Stimulated activated CD4-positive, alpha-beta T cell treated with anti-CD3 and anti-CD28 coated beads, Interleukin-12 subunit alpha, Interleukin-12 subunit beta, amount 100 ng/mL, for 48 hours (primary cell): ENCODE results near the gene AP4S1.
"Not testable (repeated sequence)": the region's sequence is repeated elsewhere in the genome, so short reads cannot be mapped to it uniquely, and the experiment has no call there.

ENCODE experiments used
- DNase-seq, 3 donors: peaks; one replicate each; pipeline ENCODE4 v3.0.0-alpha.2; 2020; ENCODE audit warnings: low read depth in 2 of 3, low spot score in 1 of 3

Gene AP4S1

DNA sequence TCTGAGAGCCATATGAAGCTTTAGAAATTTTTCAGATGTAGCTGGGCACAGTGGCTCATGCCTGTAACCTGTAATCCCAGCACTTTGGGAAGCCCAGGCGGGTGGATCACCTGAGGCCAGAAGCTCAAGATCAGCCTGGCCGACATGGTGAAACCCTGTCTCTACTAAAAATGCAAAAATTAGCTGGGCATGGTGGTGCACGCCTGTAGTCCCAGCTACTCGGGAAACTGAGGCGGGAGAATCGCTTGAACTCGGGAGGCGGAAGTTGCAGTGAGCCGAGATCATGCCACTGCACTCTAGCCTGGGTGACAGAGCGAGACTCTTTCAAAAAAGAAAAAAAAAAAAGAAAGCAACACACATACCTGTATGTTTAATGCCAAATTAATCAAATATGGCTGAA lies 17.4 kb downstream of the AP4S1 start:
- not testable (repeated sequence) for DNase-seq

DNA sequence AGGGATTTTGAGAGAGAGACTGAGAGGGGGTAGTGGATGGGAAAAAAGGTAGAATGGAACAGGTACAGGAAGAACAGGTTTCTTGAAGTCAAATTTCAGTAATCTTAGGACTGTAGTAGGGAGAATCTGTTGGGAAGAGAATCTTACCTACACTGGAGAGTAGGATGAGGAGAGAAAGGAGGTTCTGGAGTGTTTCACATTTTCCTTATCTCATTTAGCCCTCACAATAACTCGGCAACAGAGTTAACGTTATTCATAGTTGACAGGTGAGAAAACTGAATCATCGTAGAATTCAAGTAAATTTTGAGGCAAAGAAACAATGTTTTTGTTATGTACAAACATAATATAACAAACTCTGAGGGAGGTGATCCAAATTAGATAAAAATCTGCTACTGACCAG lies 17.9 kb downstream of the AP4S1 start:
- DNase-seq, result no peak

GRCh38 chr14:31045501-31046080 lies 20.1 kb downstream of the AP4S1 start:
- DNase-seq, result no peak

- no peak for DNase-seq
Observed at GRCh38 chr14:31047503-31047902, 22.1 kb downstream of the AP4S1 start.

- DNase-seq, result no peak
Observed at GRCh38 chr14:31051023-31051422, 25.6 kb downstream of the AP4S1 start.

- DNase-seq, result no peak
Observed at GRCh38 chr14:31051511-31051910, 26.1 kb downstream of the AP4S1 start.

- DNase-seq, result not testable (repeated sequence)
Observed at GRCh38 chr14:31052905-31053586, 27.6 kb downstream of the AP4S1 start.

GRCh38 chr14:31057035-31057434 lies 31.6 kb downstream of the AP4S1 start:
- no peak for DNase-seq

- no peak for DNase-seq
Observed at GRCh38 chr14:31057701-31058364, 32.4 kb downstream of the AP4S1 start.

DNA sequence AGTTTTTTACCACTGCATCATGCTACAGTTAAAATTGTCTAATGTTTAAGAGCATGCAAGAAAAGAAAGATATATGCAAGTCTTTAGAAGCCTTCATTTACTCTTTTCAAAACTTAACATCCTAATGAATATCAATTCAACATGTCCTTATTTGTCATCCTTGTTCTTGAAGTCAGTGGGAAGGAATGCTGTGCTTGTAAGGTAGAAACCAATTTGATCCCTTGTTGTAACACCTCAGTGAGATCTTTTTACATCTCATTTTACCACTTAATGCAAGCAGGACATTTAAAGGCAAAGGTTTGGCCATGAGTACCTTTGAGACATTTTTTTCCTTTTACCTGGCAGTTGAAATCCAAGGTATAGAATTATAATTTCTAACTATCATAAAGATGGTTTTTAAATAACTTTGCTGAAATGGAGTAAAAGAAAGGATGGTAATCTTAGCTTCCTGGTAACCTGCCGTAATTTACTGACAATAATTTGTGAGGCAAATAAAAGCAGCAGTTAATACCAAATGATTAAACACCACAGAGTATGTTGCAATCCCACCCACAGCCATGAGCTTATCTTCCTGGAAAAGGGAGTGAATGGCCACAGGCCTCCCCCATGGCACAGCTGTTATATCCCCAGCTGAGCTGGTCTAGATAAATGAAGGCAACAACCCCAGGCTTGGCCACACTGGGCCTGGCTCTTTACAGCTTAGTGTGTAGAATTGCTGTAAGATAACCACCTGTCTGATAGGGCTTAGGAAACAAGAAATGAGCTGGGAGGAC lies 33.9 kb downstream of the AP4S1 start:
- no peak for DNase-seq

DNA sequence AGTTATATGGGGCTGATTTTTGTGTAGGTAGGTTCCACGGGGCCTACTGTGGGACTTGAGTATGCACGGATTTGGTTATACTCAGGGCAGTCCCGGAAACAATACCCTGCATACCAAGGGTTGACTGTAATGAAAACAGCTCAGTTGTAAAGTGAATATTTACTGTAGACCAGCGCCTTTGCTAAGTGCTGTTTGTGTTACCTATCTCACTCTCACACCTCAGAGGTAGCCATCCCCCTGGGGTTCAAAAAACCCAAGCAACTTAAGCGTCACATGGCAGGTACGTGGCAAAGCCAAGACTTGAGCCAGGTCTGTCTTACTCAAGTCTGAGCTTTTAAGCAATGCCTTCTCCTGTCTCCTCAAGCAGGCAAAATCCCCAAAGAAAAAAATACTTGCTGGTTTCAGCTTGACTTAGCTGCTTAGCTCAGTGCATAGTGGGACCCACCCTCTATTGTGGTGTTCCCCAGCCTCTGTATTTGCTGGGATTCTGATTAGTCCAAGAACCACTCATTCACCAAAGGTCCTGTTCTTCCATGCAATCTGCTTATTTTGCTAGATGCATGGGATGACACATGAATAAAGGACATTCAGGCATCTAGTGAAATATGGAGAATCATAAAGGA lies 34.9 kb downstream of the AP4S1 start:
- no peak for DNase-seq

- not testable (repeated sequence) for DNase-seq
Observed at GRCh38 chr14:31062908-31063307, 37.5 kb downstream of the AP4S1 start.

DNA sequence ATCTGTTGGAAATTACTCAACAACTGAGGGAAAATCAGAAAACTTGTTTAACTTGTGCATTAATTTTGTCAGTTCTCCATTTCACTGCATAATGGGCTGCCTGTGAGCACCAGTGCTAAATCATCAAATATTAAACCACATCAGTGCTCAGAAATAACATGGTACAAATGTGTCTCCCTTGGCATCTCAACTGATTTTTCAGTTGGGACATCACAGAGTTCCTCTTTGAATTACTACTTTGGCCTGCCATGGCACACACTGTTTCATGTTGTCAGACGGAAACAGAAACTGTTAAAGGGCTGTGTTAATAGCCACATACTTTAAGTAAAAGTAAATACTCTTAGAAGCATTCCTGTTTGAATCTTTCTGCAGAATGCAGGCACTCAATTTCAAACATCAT lies 42.8 kb downstream of the AP4S1 start:
- DNase-seq, result no peak

DNA sequence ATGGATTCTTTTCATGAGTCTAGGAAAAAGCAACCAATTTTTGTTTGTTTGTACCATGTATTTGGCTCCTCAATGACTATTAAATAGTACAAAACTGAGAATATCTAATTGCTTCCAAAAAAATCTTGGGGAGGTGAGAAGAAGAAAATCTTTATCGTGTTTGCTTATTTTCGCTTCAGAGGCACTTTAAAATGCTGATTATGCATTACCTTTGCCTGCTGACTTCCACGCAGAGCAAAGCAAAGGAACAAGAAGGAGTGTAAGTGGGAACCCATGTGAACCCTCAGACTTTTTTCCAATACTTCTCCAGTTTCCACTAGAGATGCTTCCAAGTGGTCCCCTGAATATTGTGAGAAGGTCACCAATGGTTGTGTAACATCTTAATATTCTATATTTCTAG lies 43.9 kb downstream of the AP4S1 start:
- DNase-seq, result no peak

- DNase-seq, result no peak
Observed at GRCh38 chr14:31070431-31070830, 45.0 kb downstream of the AP4S1 start.

GRCh38 chr14:31071151-31071550 lies 45.7 kb downstream of the AP4S1 start:
- no peak for DNase-seq

GRCh38 chr14:31075144-31075543 lies 49.7 kb downstream of the AP4S1 start:
- DNase-seq, result no peak

GRCh38 chr14:31078766-31079165 lies 53.3 kb downstream of the AP4S1 start:
- no peak for DNase-seq

GRCh38 chr14:31080056-31080455 lies 54.6 kb downstream of the AP4S1 start:
- no peak for DNase-seq

DNA sequence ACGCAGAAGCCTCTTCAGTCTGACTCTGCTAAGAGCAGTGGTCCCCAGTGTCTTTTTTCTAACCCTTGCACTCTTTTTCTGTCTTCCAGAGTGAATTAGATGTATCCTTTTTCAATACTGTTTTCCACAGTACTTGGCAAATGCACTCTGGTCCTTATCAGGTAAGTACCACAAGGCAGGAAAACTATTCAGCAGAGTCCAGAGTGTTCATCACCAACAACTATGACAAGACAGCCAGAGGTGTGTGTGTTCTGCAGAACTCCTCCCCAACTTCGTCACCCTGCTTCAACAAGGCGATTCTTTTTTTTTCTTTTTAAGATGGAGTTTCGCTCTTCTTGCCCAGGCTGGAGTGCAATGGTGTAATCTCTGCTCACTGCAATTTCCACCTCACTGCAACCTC lies 55.0 kb downstream of the AP4S1 start:
- no peak for DNase-seq

DNA sequence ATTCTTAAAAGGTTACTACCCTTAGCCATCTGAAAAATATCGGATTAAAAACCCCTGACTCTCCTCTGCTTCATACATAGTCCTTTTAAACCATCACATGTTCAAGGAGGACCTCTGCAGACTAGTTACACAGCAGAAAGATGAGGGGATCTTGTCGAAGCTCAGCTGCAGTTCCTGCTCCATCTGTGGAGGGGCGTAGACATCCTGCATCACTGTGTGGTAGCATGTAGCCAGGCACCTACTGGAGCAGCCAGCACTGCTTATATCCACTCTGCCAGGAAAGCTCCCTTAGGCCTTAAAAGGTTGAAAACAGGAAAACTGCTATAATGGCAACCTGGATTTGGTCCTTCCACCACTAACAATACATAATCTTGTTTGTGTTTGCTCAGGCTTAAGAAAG lies 58.3 kb downstream of the AP4S1 start:
- no peak for DNase-seq
